ENCODE measurements around the gene GPBP1. TPM values are rescaled to one million over a fixed set of nuclear protein-coding genes. Genes with fewer than 3 reads are reported as not detected.
"Not testable (repeated sequence)": the region's sequence is repeated elsewhere in the genome, so short reads cannot be mapped to it uniquely, and the experiment has no call there.

Gene GPBP1
- total and polyA plus RNA-seq, 4 donors: 42.6 to 159 (median 49.4) TPM

DNA sequence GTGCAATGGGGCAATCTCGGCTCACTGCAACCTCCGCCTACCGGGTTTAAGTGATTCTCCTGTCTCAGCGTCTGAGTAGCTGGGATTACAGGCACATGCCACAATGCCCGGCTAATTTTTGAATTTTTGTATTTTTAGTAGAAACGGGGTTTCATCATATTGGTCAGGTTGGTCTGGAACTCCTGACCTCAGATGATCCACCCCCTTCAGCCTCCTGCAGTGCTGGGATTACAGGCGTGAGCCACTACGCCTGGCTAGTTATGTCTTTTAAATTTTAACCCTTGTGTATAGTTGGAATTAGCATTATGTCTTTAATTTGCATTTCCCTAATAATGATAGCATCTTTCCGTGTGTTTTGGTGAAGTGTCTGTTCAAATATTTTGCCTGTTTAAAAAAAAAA, 11.5 kb downstream of the GPBP1 start:
- H3K36me3 ChIP-seq (ENCODE audit: control insufficient read depth in 4 of 4, insufficient read depth in 4 of 4, low read length in 4 of 4): peaks cover 0 to 7% (median 5%) of the 10 kb centered on the region in 4 donors
- H3K4me3 ChIP-seq: no peak overlapping the region
- H3K9ac ChIP-seq (ENCODE audit: insufficient read depth in 1 of 2, low read length in 2 of 2): no peak overlapping the region
- H3K27me3 ChIP-seq (ENCODE audit: control insufficient read depth in 3 of 3, insufficient read depth in 3 of 3, low read length in 2 of 3): no peaks in the 10 kb centered on the region
- H3K27ac ChIP-seq (ENCODE audit: low read depth in 1 of 2, low read length in 1 of 2): no peak overlapping the region
- peaks cover 5 to 19% (median 11%) of the 10 kb centered on the region in 5 donors for H3K4me1 ChIP-seq (ENCODE audit: control insufficient read depth in 5 of 5, insufficient read depth in 5 of 5, low read length in 5 of 5)
- WGBS, 2 donors: 44 to 65% methylated on average over 9 of the region's 9 CpGs
- ATAC-seq (ENCODE audit: insufficient read depth, low FRiP score) (no peak), DNase-seq (no peak)
- no peak for TF ChIP-seq CTCF (IDR thresholded peaks at IDR 0.05; ENCODE audit: control extremely low read depth, extremely low read depth)
- H3K9me3 ChIP-seq (ENCODE audit: control insufficient read depth in 4 of 4, insufficient read depth in 3 of 4, low read length in 3 of 4): peaks cover 0 to 3% (median 0%) of the 10 kb centered on the region in 4 donors

GRCh38 chr5:57186194-57186593, 12.3 kb downstream of the GPBP1 start:
- ATAC-seq (ENCODE audit: insufficient read depth, low FRiP score): no peak
- H3K4me3 ChIP-seq: no peak overlapping the region
- H3K9ac ChIP-seq (ENCODE audit: insufficient read depth in 1 of 2, low read length in 2 of 2): peak overlapping the region in 1 of 2 donors; percentile 13
- H3K4me1 ChIP-seq (ENCODE audit: control insufficient read depth in 5 of 5, insufficient read depth in 5 of 5, low read length in 5 of 5): peaks cover 4 to 20% (median 11%) of the 10 kb centered on the region in 5 donors
- TF ChIP-seq CTCF (IDR thresholded peaks at IDR 0.05; ENCODE audit: control extremely low read depth, extremely low read depth): no peak
- WGBS, 2 donors: 47 to 66% methylated on average over 4 of the region's 4 CpGs
- H3K27ac ChIP-seq (ENCODE audit: low read depth in 1 of 2, low read length in 1 of 2): no peak overlapping the region
- H3K9me3 ChIP-seq (ENCODE audit: control insufficient read depth in 4 of 4, insufficient read depth in 3 of 4, low read length in 3 of 4): peaks cover 0 to 3% (median 0%) of the 10 kb centered on the region in 4 donors
- peaks cover 0 to 7% (median 5%) of the 10 kb centered on the region in 4 donors for H3K36me3 ChIP-seq (ENCODE audit: control insufficient read depth in 4 of 4, insufficient read depth in 4 of 4, low read length in 4 of 4)
- no peaks in the 10 kb centered on the region for H3K27me3 ChIP-seq (ENCODE audit: control insufficient read depth in 3 of 3, insufficient read depth in 3 of 3, low read length in 2 of 3)
- no peak for DNase-seq

DNA sequence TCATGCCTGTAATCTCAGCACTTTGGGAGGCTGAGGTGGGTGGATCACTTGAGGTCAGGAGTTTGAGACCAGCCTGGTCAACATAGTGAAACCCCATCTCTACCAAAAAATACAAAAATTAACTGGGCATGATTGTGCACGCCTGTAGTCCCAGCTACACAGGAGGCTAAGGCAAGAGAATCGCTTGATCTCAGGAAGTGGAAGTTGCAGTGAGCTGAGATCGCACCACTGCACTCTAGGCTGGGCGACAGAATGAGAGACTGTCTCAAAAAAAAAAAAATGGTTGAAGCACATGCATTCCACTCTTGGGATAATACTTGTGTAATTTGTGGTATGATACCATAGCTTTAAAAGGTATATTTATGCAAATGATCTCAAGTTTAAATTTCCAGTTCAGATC, 14.1 kb downstream of the GPBP1 start:
- DNase-seq; H3K27me3 ChIP-seq (ENCODE audit: control insufficient read depth in 3 of 3, insufficient read depth in 3 of 3, low read length in 2 of 3); H3K9me3 ChIP-seq (ENCODE audit: control insufficient read depth in 4 of 4, insufficient read depth in 3 of 4, low read length in 3 of 4); ATAC-seq (ENCODE audit: insufficient read depth, low FRiP score); H3K9ac ChIP-seq (ENCODE audit: insufficient read depth in 1 of 2, low read length in 2 of 2); H3K27ac ChIP-seq (ENCODE audit: low read depth in 1 of 2, low read length in 1 of 2); H3K36me3 ChIP-seq (ENCODE audit: control insufficient read depth in 4 of 4, insufficient read depth in 4 of 4, low read length in 4 of 4); H3K4me3 ChIP-seq: not testable (repeated sequence)
- 30 to 55% methylated on average over 4 of the region's 4 CpGs for WGBS, 2 donors
- H3K4me1 ChIP-seq (ENCODE audit: control insufficient read depth in 5 of 5, insufficient read depth in 5 of 5, low read length in 5 of 5): peaks cover 4 to 15% (median 11%) of the 10 kb centered on the region in 5 donors

- Histone ChIP-seq H3K9ac (ENCODE audit: insufficient read depth in 1 of 2, low read length in 2 of 2) (no peak overlapping the region), H3K4me1 (ENCODE audit: control insufficient read depth in 5 of 5, insufficient read depth in 5 of 5, low read length in 5 of 5) (peaks cover 4 to 15% (median 8%) of the 10 kb centered on the region in 5 donors), H3K36me3 (ENCODE audit: control insufficient read depth in 4 of 4, insufficient read depth in 4 of 4, low read length in 4 of 4) (peaks cover 0 to 4% (median 3%) of the 10 kb centered on the region in 4 donors), H3K27me3 (ENCODE audit: control insufficient read depth in 3 of 3, insufficient read depth in 3 of 3, low read length in 2 of 3) (no peaks in the 10 kb centered on the region), H3K4me3 (no peak overlapping the region), H3K9me3 (ENCODE audit: control insufficient read depth in 4 of 4, insufficient read depth in 3 of 4, low read length in 3 of 4) (no peaks in the 10 kb centered on the region), H3K27ac (ENCODE audit: low read depth in 1 of 2, low read length in 1 of 2) (no peak overlapping the region)
- TF ChIP-seq CTCF (IDR thresholded peaks at IDR 0.05; ENCODE audit: control extremely low read depth, extremely low read depth): no peak
- ATAC-seq (ENCODE audit: insufficient read depth, low FRiP score) (no peak), DNase-seq (no peak)
- WGBS, 2 donors: 81 to 82% methylated on average over 3 of the region's 3 CpGs
Observed at GRCh38 chr5:57189515-57189914, 15.7 kb downstream of the GPBP1 start.
